SK-N-DZ (cell line): ENCODE measurements around the gene RETNLB. TPM values are rescaled to one million over a fixed set of nuclear protein-coding genes. Genes with fewer than 3 reads are reported as not detected.

Source experiments
- DNase-seq: peaks from one replicate; pipeline ENCODE4 v3.0.0-alpha.2; 2015; ENCODE audit warnings: low spot score
- polyA plus RNA-seq, 2 experiments: library from polyadenylated mRNA; depleted of rRNA; stranded (reverse); fragments of >200 nt; gene quantifications; 2 replicates each; pipeline ENCODE4 v1.2.3, GENCODE V29; 2014

Gene RETNLB
- polyA plus RNA-seq (2014; cell fraction: cytosol; rRNA removed) = not detected in 2 replicates
- polyA plus RNA-seq (2014; cell fraction: nucleus; rRNA removed) = not detected in 2 replicates

- DNase-seq = no peak
Observed at GRCh38 chr3:108757404-108757982, at the start of gene RETNLB. Gene RETNLB, minus strand, starts transcription at chr3:108757410. Its CDS starts 225 bp downstream, at chr3:108757185.

DNA sequence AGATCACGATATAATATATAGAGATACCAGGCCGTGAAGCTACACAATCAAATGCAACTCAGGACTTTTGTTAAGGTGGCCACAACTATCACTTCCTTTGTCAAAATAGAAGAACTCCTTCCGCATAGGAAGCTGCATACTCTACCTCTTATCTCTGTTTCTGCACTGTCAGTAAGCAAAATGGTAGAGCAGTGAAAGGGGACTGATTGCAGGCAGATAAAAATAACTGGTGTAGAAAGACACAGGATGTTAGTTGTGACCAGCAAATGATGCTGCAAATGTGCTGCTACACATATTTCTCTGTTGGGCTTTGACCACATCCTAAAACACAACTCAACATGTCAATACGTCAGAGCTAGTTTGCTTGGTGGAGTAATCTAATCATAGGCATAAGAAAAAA, 49.1 kb upstream of the RETNLB start:
- DNase-seq = no peak

DNA sequence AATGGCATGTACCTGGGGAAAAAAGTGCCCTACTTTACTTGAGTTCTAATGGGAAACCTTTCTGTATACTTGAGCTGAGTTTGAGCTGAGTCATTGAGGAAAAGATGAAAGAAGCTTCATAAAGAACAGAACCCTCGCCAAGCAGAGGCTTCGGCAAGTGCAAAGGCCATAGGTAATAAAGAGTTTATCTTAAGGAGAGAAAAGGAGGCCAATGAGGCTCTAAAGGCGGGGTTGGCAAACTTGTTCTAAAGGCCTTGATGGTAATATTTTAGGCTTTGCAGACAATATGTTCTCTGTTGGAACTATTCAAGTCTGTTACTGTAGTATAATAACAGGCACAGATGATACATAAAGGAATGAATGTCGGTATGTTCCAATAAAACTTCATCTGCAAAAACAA, 47.8 kb upstream of the RETNLB start:
- DNase-seq = no peak

- no peak for DNase-seq
Observed at GRCh38 chr3:108804437-108804836, 47.2 kb upstream of the RETNLB start.

DNA sequence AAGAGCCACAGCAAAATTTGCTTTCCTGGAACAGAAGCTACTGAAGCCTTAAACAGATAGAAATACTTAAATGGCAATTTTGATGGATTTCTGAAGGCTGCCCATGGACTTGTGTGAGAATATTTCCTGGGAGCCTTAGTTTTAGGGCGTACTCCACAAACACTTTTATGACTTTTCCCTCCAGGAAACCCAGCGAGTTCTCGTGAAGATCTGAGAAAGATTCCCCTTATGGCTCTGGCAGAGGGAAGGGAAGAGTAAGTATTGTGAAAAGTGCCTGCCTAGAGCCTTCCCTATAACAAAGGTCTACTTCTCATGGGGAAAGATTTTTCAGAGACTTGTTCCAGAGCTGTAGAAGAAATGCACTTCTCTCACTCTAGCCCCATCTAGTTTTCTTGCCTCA, 34.3 kb upstream of the RETNLB start:
- no peak for DNase-seq

DNA sequence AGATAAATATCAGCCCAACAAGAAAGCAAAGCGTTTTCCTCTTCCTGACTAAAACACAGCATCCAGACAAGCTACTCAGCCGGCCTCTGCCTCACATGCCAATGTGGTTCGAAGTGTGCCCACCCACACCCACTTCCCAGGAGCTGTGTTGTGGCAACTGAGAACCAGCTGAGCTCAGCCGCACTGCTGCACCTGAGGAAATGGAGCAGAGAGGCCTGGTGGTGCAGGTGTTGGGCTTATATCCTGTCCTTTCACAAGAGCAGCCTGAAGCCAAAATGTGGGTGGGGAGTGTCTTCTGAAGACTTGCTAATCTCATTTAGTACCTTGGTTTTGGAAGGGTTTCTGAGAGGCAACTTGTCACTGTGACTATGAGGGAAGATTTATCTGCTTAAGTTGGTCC, 23.0 kb upstream of the RETNLB start:
- DNase-seq = no peak

DNA sequence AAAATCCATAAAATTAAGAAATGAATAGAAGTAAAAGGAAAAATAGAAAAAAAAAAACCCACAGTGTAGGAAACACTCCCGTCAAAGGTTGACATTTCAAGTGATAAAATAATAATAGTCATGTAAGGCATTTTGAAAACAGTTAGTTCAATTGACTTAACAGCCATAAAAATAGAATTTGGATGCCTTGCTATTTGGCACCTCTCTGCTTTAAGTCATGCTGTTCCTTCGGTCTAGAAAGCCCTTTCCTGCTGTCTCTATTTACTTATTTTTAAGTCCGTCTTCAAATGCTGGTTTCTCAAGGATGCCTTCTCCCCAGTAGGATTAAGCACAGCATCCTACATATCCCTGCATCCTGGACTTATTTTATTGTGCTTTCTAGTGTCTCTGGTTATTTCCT, 22.3 kb upstream of the RETNLB start:
- no peak for DNase-seq

DNA sequence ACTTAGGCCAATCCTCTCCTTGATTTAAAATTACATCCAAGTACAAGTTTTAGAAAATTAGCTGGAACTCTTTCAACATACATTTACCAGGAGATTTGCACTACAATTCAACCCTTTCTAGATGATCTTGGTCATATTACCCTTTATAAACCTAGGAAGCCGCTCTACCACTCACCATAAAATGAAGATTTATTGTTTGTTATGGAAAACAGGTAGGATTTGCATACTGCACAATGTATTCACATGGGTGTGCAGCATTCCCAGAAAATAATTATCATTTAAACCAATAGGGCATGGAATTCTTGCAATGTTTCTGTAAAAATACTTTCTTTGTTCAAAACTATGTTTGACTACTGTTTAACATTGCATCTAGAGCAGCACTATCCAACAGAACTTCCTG, 18.4 kb upstream of the RETNLB start:
- no peak for DNase-seq

DNA sequence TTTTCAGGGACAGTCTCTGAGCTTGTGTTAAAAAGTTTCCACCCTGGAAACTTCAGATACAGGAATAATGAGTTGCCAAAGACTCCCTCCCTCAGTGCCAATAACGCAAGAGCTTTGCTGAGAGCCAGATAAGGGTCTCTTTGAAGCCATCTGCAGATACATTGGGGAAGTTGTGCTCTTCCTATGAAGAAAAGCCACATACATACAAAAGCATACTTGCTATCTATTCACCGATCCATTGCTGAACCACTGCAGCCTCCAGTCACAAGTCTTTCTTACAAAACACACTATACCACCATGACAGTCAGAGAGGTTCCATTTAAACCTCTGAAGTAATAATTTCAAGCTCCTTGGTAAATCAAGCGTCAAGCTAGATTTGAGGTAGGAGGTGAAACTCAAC, 10.0 kb upstream of the RETNLB start:
- DNase-seq = no peak

GRCh38 chr3:108755686-108756085, 1.5 kb downstream of the RETNLB start:
- no peak for DNase-seq

DNA sequence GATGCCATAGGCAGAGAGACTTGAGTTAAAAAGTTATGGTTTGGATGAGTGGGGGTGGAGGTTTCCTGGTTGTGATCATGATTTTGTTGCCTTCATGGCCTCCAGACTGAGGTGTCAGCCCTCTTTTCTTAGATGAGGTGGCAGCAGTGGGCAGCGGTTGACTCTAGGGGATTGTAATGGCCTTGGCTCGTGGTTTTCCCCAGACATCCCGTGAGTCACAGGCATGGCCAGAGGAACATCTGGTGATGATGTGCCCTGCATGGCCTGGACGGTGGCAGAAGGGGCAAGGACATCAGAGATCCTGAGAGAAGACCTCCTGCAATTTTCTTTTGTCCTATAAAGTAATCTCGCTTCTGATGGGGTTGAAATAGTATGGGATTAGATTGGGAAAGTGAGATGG, 12.4 kb downstream of the RETNLB start:
- DNase-seq = no peak

DNA sequence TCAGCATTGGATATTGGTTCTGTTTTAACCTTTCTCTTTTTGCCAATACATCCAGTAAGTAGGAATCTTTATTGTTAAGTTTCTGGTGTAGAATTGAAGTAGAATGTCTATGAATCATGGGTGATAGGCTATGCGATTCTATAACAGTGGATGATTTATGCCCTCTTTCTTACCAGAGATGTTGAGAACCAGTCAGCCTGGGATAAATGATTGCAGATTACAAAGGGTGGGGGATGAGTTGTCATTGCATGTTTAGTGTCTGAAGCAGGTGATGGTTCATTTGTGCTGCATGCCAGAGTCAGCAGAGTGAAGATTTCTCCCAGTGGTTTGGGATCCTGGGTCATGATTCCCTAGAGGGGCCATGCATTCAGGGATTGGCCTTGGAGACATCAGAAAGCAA, 14.3 kb downstream of the RETNLB start:
- DNase-seq = no peak

- no peak for DNase-seq
Observed at GRCh38 chr3:108736821-108737220, 20.4 kb downstream of the RETNLB start.

DNA sequence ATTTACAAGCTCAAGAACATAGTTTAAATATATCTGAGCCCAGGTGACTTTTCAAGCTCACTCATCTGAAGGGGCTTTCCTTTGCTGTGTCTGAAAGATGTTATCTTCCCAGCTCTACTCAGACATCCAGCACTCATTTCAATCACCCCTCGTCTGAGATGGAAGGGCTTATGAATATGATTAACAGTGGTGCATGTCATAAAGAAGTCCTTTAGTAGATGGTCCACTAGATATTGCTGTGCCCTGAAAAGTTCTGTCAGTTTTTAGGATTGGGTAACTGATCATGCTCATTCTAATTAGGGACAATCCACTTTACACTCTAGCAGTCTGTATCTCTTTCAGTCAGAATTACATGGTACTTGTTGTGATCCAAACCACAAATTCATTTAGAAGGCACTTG, 28.3 kb downstream of the RETNLB start:
- DNase-seq = peak; percentile 35

DNA sequence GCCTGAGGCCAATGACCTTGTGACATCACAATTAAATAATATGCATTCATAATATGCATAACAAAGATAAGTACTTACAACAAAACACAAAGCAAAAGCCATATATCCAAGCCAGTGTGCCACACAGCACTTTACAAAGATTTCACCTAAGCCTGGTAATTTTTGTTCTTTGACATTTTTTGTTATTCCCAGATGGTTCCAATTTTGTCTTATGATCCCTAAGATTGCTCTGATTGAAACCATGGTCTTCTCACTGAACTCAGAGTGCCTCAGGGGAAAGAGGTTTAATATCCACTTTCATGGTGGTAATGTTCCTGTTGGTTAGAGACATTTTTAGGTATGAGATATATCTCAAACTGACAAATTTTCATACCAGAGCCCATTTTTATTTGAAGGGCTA, 29.1 kb downstream of the RETNLB start:
- DNase-seq = no peak

- DNase-seq = no peak
Observed at GRCh38 chr3:108724101-108724500, 33.1 kb downstream of the RETNLB start.

- no peak for DNase-seq
Observed at GRCh38 chr3:108722724-108723123, 34.5 kb downstream of the RETNLB start.

DNA sequence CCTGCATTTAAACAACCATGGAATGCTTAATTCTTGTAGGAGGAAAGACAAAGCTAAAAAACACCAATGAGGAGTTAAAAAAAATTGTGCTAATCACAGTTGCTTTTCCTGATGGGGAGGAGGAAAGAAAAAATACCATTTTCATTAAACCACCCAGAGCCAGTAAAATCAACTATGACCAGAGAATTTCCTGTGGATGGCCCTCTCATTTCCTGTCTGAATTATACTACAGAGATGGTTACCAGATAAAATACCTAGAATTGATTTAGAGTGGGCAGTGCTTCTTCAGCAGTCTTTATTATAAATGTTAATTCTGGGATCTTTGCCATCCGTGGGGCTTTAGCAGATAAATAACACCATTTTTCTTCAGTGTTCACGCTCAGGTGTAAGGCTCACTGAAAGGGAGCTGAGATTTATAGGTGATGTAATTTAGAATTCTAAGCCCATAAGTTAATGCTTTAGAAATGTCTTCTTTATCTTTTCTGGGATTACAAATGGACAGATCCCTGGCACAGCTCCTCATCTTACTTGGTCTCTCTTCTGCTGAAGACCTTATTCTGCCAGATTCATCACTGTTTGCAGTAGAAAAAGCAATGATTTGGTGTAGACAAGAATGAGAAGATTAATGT, 37.9 kb downstream of the RETNLB start:
- no peak for DNase-seq

DNA sequence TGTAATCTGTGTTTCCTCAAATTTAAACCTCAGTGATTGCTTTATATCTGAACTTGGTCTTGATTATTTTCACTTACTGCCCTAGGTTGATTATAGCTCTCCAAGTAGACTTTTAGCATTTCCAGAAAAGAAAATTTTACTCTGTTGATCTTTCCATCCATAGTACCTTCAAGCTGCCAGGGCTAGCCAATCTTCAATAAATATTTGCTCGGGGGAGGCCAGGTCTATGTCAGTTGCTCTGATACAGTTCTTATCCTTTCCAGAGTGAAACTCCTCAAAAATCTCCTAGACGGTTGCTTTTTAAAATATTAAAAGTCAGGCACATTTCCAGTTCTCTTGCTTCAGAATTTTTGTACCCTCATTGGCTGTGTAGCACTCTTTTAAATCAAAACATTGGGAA, 38.8 kb downstream of the RETNLB start:
- DNase-seq = no peak

DNA sequence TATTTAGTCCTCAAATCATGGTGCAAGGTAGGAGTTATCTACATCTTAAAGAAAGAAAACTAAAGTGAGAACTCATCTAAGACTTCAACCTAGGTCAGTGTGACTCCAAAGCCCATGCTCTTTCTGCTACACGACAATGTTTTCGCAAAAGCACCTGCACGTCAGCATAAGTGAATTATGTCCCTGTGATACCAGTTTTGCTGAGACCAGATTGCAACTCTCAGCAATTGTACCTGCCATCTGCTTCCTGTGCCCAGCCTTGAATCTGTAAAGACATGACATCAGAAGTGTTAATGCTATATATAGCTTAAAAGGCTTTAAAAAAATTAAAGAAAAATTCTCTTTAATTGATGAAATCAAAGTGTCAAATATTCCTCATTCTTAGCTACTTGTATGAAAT, 43.4 kb downstream of the RETNLB start:
- peak; percentile 35 for DNase-seq

DNA sequence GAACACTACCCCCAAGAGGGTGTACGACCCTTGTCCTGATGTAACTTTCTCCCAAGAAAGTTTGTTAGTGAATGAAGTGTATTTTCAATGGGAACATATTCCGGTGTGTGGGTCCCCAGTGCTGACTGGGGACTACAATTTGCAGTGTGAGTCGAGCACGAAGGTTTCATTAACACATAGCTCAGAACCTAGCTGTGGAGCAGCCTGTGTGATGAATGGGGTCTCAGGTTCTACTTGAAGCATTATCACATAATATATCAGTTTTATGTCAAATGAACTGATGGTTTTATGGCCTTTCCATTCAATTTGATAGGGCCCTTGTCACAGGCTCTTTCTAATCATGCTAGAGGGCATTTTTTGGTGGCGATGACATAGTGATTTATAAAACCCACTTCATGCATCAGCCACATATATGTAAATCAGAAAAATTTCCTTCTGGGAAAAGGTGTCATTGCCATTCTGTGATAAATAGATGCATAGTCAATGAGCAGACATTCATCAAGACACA, 44.1 kb downstream of the RETNLB start:
- DNase-seq = no peak
